ENCODE data around the gene TNFRSF8.

TNFRSF8 gene

DNA sequence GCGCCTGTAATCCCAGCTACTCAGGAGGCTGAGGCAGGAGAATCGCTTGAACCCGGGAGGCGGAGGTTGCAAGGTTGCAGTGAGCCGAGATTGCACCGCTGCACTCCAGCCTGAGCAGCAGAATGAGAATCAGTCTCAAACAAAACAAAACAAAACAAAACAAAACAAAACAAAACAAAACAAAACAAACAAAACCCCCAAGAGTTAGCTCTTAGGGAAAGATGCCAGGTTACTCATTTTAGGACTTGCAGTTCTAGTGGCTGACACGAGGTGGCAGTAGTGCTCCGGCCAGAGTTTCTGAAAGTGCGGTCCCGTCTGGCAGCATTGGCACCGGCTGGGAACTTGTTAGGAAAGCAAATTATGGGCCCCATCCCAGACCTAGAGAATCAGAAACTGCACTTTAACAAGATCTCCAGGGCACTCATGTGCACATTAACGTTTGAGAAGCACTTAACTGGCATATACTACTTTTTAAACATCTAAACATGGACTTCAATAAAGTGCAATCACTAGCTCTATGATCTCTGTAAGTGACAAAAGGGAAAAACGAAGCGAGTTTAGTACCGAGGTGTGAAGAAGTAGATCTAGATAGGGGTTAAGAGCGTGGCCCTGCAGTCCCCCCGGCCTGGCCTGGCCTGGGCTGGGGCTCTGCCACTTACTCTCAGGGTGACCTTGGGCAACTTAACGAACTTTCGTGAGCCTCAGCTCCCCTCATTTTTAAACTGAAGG lies 61.8 kb downstream of the TNFRSF8 start:
- in situ Hi-C loops (cut with MboI; ENCODE audit: low sequenced_read_pairs, unreplicated experiment) = loop anchor here (5.0 to 25.0 kb wide), 2 partner anchors 77 to 487 kb away; partner anchors contain the start of gene DHRS3
- peak; percentile 77 for DNase-seq (ENCODE audit: low spot score)
- TF ChIP-seq, protein P1, sequence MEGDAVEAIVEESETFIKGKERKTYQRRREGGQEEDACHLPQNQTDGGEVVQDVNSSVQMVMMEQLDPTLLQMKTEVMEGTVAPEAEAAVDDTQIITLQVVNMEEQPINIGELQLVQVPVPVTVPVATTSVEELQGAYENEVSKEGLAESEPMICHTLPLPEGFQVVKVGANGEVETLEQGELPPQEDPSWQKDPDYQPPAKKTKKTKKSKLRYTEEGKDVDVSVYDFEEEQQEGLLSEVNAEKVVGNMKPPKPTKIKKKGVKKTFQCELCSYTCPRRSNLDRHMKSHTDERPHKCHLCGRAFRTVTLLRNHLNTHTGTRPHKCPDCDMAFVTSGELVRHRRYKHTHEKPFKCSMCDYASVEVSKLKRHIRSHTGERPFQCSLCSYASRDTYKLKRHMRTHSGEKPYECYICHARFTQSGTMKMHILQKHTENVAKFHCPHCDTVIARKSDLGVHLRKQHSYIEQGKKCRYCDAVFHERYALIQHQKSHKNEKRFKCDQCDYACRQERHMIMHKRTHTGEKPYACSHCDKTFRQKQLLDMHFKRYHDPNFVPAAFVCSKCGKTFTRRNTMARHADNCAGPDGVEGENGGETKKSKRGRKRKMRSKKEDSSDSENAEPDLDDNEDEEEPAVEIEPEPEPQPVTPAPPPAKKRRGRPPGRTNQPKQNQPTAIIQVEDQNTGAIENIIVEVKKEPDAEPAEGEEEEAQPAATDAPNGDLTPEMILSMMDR (IDR thresholded peaks at IDR 0.05; ENCODE audit: borderline replicate concordance, control extremely low read depth, extremely low read depth, insufficient read depth, missing control alignments) = peak; percentile 84

DNA sequence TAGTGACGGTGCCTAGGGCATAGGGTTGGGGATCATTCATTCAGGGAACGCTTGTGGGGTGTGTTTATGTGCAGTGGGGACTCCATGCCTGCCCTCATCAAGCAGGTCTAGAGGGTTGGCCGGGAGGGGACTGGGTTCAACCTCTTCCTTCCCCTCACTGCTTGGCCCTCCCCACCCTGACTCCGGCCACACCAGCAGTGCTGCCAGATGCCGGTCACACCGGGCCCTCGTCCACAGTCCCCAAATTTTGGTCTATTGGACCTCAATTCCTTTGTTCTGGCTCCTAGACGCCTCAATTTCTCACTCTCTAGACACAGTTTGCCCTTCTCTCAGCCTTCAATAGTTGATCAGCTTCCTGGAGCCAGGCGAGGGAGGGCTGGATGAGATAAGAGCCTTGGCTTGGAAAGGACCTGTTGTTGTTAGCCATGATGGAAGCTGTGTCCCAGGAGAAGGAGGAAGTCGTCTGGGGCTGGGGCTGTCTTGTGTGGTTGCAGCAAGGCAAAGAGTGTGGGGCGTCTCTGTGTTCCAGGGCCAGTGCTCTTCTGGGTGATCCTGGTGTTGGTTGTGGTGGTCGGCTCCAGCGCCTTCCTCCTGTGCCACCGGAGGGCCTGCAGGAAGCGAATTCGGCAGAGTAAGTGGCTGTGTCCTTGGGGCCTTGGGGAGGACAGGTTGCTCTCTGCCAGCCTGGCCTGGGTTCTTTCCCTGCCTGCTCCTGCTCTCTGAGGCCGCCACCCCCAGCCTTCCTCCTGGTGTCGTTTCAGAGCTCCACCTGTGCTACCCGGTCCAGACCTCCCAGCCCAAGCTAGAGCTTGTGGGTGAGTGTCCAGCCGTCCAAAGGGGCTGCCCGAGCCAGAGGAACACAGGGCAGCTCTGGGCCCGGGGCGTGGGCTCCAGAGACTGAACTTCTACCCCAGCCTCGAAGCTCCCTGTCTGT lies 62.6 kb downstream of the TNFRSF8 start:
- no peak for DNase-seq (ENCODE audit: low spot score)
- TF ChIP-seq, protein P1 (IDR thresholded peaks at IDR 0.05; ENCODE audit: borderline replicate concordance, control extremely low read depth, extremely low read depth, insufficient read depth, missing control alignments) = no peak
- in situ Hi-C loops (cut with MboI; ENCODE audit: low sequenced_read_pairs, unreplicated experiment) = loop anchor here (5.0 kb wide), 1 partner anchor 77 kb away; no protein-coding TSS in a partner anchor

DNA sequence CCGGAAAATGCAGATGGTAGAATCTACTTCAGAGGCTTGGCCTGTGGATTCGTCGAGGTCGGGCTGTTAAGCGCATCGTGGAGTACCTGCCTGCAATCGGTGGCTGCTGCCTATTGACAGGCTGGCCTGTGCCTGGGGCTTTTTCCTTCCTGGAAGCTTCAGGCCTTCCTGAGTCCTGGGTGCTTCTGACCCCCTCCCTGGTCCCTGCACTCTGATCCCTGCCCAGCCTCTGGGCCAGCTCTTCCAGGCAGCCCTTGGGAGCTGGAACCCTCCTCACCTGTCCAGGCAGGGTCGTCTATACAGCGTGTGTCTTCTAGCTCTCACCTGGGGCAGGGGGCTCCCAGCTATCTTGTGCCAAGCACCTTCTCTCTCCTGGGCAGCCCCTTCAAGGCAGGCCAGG lies 63.7 kb downstream of the TNFRSF8 start:
- in situ Hi-C loops (cut with MboI; ENCODE audit: low sequenced_read_pairs, unreplicated experiment) = loop anchor here (5.0 kb wide), 1 partner anchor 76 kb away; no protein-coding TSS in a partner anchor
- no peak for DNase-seq (ENCODE audit: low spot score)
- TF ChIP-seq, protein P1 (IDR thresholded peaks at IDR 0.05; ENCODE audit: borderline replicate concordance, control extremely low read depth, extremely low read depth, insufficient read depth, missing control alignments) = no peak

DNA sequence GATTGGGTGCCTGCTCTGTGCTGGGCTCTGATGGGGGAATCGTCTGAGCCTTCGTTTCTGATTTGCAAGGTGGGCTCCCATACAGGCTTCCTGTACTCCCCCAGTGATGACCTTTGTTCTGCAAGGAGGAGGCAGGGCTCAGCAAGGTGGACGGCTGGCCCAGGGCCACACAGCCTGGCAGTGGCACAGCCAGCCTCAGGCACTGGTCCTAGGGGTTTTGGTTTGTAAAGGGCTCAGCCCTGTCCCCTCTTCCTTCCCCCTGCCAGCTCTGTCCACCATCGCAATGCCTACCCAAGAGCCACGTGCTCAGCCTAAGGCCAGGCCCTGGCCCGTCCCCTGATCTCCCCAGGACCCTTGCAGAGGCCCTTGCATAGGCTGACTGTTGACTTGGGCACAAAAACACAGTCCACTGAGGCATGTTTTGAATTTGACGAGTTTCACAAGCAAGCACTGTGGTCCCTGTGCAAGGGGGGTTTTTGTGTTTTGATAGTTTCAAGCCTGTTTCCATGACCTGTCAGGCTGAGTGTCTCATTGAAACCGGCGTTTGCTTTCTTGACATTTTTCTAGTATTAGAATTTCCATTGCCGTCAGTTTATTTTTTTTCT lies 64.2 kb downstream of the TNFRSF8 start:
- in situ Hi-C loops (cut with MboI; ENCODE audit: low sequenced_read_pairs, unreplicated experiment) = loop anchor here (5.0 kb wide), 1 partner anchor 75 kb away; no protein-coding TSS in a partner anchor
- DNase-seq (ENCODE audit: low spot score) = no peak
- TF ChIP-seq, protein P1 (IDR thresholded peaks at IDR 0.05; ENCODE audit: borderline replicate concordance, control extremely low read depth, extremely low read depth, insufficient read depth, missing control alignments) = no peak

DNA sequence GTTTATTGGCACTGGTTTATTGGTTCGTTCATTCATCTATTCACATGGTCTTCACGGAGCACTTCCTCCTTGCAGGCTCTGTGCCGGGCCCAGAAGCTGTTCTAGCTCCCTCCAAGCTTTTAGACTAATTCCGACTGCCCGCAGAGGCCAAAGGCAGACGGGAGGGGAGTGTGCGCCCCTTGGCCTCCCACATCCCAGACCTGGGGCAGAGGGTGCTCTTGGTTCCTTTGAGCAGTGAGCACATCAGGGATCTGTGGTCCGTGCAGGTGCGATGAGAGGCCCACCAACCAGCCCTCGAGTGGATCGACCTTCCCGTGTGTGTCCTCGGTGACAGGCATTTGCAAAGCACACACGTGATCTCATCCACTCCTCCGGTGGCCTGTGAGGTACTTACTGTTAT lies 65.0 kb downstream of the TNFRSF8 start:
- TF ChIP-seq, protein P1 (IDR thresholded peaks at IDR 0.05; ENCODE audit: borderline replicate concordance, control extremely low read depth, extremely low read depth, insufficient read depth, missing control alignments) = no peak
- in situ Hi-C loops (cut with MboI; ENCODE audit: low sequenced_read_pairs, unreplicated experiment) = loop anchor here (5.0 kb wide), 1 partner anchor 74 kb away; no protein-coding TSS in a partner anchor
- DNase-seq (ENCODE audit: low spot score) = no peak

DNA sequence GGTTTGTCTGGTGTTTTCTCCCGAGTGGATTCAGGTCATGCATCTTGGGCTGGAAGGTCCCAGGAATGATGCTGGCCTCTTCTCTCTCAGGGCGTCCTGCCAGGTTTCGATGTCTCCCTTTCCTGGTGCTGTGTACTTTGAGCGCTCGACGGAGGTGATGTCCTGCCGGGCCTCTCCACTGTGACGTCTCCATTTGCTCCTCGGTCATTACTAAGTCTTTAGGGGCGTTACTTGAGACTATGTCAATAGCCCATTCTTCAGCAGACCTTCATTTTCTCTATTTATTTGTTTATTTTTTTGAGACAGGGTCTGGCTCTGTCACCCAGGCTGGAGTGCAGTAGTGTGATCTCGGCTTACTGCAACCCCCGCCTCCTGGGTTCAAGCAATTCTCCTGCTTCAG lies 66.5 kb downstream of the TNFRSF8 start:
- in situ Hi-C loops (cut with MboI; ENCODE audit: low sequenced_read_pairs, unreplicated experiment) = loop anchor here (5.0 kb wide), 1 partner anchor 73 kb away; no protein-coding TSS in a partner anchor
- no peak for DNase-seq (ENCODE audit: low spot score)
- TF ChIP-seq, protein P1 (IDR thresholded peaks at IDR 0.05; ENCODE audit: borderline replicate concordance, control extremely low read depth, extremely low read depth, insufficient read depth, missing control alignments) = no peak

Measured in GM13976 (cell line).